GM12878 (cell line): Measurements from ENCODE around the gene UBE3D. TPM values are rescaled to one million over a fixed set of nuclear protein-coding genes. Genes with fewer than 3 reads are reported as not detected.

ENCODE experiments used
- ATAC-seq: fragments of 200-7000 bp; cut with Tn5 transposase; 3 replicates; pipeline ENCODE4 v1.9.1; 2020; ENCODE audit warnings: mild to moderate bottlenecking, moderate library complexity
- BruUV-seq: library from RNA; stranded (reverse); fragments of 400-500 nt; replicated peaks from 2 replicates; lab custom pipeline; 2021; lab: Mats Ljungman, UMichigan
- CTCF ChIA-PET: fragments of 300-600 bp; sonication (Branson Sonifier 250); formaldehyde crosslinking; extraction: SDS; loops from one replicate; lab custom pipeline; 2021; ENCODE audit warnings: inconsistent platforms; lab: Yijun Ruan, JAX
- POLR2A ChIA-PET: fragments of 350-600 bp; formaldehyde crosslinking; extraction: SDS; loops from one replicate; lab custom pipeline; 2021; ENCODE audit warnings: inconsistent platforms; lab: Charles Lee
- RAD21 ChIA-PET: fragments of 300-600 bp; sonication (Branson Sonifier 250); formaldehyde crosslinking; loops from one replicate; lab custom pipeline; 2023; ENCODE audit warnings: antibody characterized with exemption; ENCODE audit not compliant: unreplicated experiment; lab: Charles Lee
- SMC1A ChIA-PET: fragments of 300-600 bp; sonication (Branson Sonifier 250); formaldehyde crosslinking; loops from one replicate; lab custom pipeline; 2023; ENCODE audit not compliant: unreplicated experiment, uncharacterized antibody; lab: Charles Lee
- DNase-seq: peaks from one replicate; pipeline ENCODE4 v3.0.0-alpha.2; 2011; ENCODE audit warnings: low read depth, low spot score
- FAIRE-seq: peaks from 3 replicates; lab custom pipeline; 2011; peaks lifted over from hg19 to GRCh38; lab: Jason Lieb, UNC
- H2AFZ ChIP-seq: 2 replicates; pipeline ENCODE4 v1.6.0; 2011; ENCODE audit warnings: low read depth, low read length, control low read depth; ENCODE audit not compliant: control insufficient read depth
- H3K27ac ChIP-seq: 2 replicates; pipeline ENCODE4 v1.5.1; 2011; ENCODE audit warnings: control low read depth; ENCODE audit not compliant: control insufficient read depth, insufficient read depth
- H3K27me3 ChIP-seq, 2 experiments: replicated peaks in 1 of 2; 2 replicates each; pipeline versions ENCODE4 v1.6.0 to v1.6.1; 2011; ENCODE audit warnings: low read length in 1 of 2; ENCODE audit not compliant: control insufficient read depth in 2 of 2, insufficient read depth in 2 of 2
- H3K36me3 ChIP-seq, 2 experiments: 2 replicates each; pipeline ENCODE4 v1.5.1; 2011; ENCODE audit warnings: low read length in 1 of 2; ENCODE audit not compliant: control insufficient read depth in 2 of 2, insufficient read depth in 2 of 2
- H3K4me1 ChIP-seq: 2 replicates; pipeline ENCODE4 v1.6.1; 2011; ENCODE audit warnings: mild to moderate bottlenecking, low read length, moderate library complexity, mixed read lengths; ENCODE audit not compliant: control insufficient read depth, insufficient read depth
- H3K4me2 ChIP-seq: 2 replicates; pipeline ENCODE4 v1.6.0; 2011; ENCODE audit warnings: control low read depth; ENCODE audit not compliant: control insufficient read depth, insufficient read depth
- H3K4me3 ChIP-seq: fragments of 200-600 bp; sonication (generic); 2 replicates; pipeline ENCODE4 v1.5.1; 2016
- H3K79me2 ChIP-seq: 2 replicates; pipeline ENCODE4 v1.6.0; 2011; ENCODE audit warnings: low read length; ENCODE audit not compliant: control insufficient read depth, insufficient read depth
- H3K9ac ChIP-seq: 2 replicates; pipeline ENCODE4 v1.8.0; 2011; ENCODE audit warnings: low read length, control low read depth, mixed read lengths; ENCODE audit not compliant: control insufficient read depth, insufficient read depth
- H3K9me3 ChIP-seq: replicated peaks from 3 replicates; pipeline ENCODE4 v1.5.1; 2011; ENCODE audit warnings: mild to moderate bottlenecking, low read length; ENCODE audit not compliant: control insufficient read depth, insufficient read depth
- H4K20me1 ChIP-seq: 2 replicates; pipeline ENCODE4 v1.6.0; 2011; ENCODE audit not compliant: control insufficient read depth, insufficient read depth
- CBX5 ChIP-seq: sonication (generic); IDR thresholded peaks from 2 replicates; pipeline ENCODE4 v1.6.1; 2016; ENCODE audit warnings: low read depth, moderate library complexity, mild to moderate bottlenecking, inconsistent platforms
- CHD1 ChIP-seq: IDR thresholded peaks from 2 replicates; pipeline ENCODE4 v1.6.1; 2012; ENCODE audit warnings: low read depth, low read length, improper control_type of control experiment
- HCFC1 ChIP-seq: fragments of 150-350 bp; IDR thresholded peaks from 2 replicates; pipeline ENCODE4 v1.6.1; 2014; ENCODE audit warnings: low read length
- IRF4 ChIP-seq: IDR thresholded peaks from 2 replicates; pipeline ENCODE4 v1.6.1; 2011; ENCODE audit warnings: low read depth, low read length
- KAT2A ChIP-seq: conservative IDR thresholded peaks from 2 replicates; pipeline ENCODE4 v1.6.1; 2011; ENCODE audit warnings: low read depth, low read length; ENCODE audit not compliant: control insufficient read depth
- RBBP5 ChIP-seq: fragments of 200-600 bp; sonication (generic); conservative IDR thresholded peaks from 2 replicates; pipeline ENCODE4 v1.6.1; 2016
- RCOR1 ChIP-seq: conservative IDR thresholded peaks from 2 replicates; pipeline ENCODE4 v1.6.1; 2012; ENCODE audit warnings: low read depth, low read length, improper control_type of control experiment
- RELA ChIP-seq: fragments of 450-650 bp; IDR thresholded peaks from 2 replicates; pipeline ENCODE4 v1.8.0; 2014; ENCODE audit warnings: borderline replicate concordance; ENCODE audit not compliant: partially characterized antibody
- ZNF384 ChIP-seq: IDR thresholded peaks from 2 replicates; pipeline ENCODE4 v1.6.1; 2012; ENCODE audit warnings: low read depth, mild to moderate bottlenecking, low read length, improper control_type of control experiment, borderline replicate concordance
- ZSCAN29 ChIP-seq: fragments of 450-650 bp; IDR thresholded peaks from 2 replicates; pipeline ENCODE4 v1.6.1; 2017; ENCODE audit warnings: mild to moderate bottlenecking, moderate library complexity
- WGBS: methylation state at CpG from one replicate; pipeline ENCODE4 v1.1.6; 2016; ENCODE audit warnings: low lambda C conversion rate; ENCODE audit not compliant: insufficient replicate concordance, insufficient coverage; ENCODE audit errors: missing lambda C conversion rate; 5-methylcytosine and 5-hydroxymethylcytosine counted together
- in situ Hi-C: fragments of 300-500 bp; cut with MboI; formaldehyde crosslinking; loops from 9 replicates; pipeline ENCODE4 v1.14.3; 2018; ENCODE audit warnings: mixed read lengths
- intact Hi-C: fragments of 100-400 bp; cut with micrococcal nuclease; formaldehyde crosslinking; loops from one replicate; pipeline ENCODE4 v1.14.2; 2022; ENCODE audit not compliant: unreplicated experiment
- polyA plus RNA-seq, 11 experiments: library from polyadenylated mRNA; depleted of rRNA in 4 of 11; unstranded in 6 of 11; stranded (reverse) in 5 of 11; fragments of >200 nt; fragmentation: Nextera tagmentation in 4 of 11; fragmentation: Illumina TruSeq in 1 of 11; extraction: Ambion mirVana in 4 of 11; extraction: Trizol in 1 of 11; gene quantifications; 1 replicate in 1 of 11; 2 replicates in 10 of 11; pipeline versions ENCODE4 v1.2.1 to v1.2.3, GENCODE V29; 2011 to 2016; ENCODE audit warnings: inconsistent platforms in 2 of 11, missing spikeins in 2 of 11, low read depth in 1 of 11
- total RNA-seq, 4 experiments: library from RNA; depleted of rRNA in 3 of 4; stranded (reverse); fragments of >200 nt in 3 of 4; fragmentation: Illumina TruSeq in 1 of 4; extraction: Trizol in 1 of 4; gene quantifications; 2 replicates each; pipeline versions ENCODE4 v1.2.1 to v1.2.3, GENCODE V29; 2013 to 2021
- TF ChIP-seq, protein P1 (sequence below): IDR thresholded peaks from 2 replicates; pipeline ENCODE4 v1.6.1; 2012; ENCODE audit warnings: mild to moderate bottlenecking, low read depth, low read length
- TF ChIP-seq, protein P2 (sequence below): IDR thresholded peaks from 2 replicates; pipeline ENCODE4 v1.6.1; 2011; ENCODE audit warnings: borderline replicate concordance, low read depth, mild to moderate bottlenecking, moderate library complexity, low read length; ENCODE audit not compliant: insufficient read depth, poor library complexity, severe bottlenecking

The UBE3D gene
- total and polyA plus RNA-seq, 10 of the 15 experiments (the other 5 are each of a cell fraction or from before 2014, with no cell fraction given): 4.3 to 9.0 (median 7.5) TPM

DNA sequence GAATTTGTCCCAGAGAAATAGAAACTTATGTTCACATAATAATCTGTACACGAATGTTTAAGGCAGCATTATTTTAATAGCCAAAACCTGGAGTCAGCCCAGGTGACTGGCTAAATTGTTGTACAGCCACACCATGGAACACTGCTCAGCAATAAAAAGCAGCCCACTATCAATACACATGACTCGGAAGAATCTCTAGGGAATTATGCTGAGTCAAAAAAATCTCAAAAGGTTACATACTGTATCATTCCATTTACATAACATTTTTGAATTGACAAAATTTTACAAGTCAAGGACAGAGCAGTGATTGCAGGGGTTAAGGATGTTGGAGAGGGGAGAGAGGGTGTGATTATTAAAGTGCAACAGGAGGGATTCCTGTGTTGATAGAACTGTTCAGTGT lies 163.4 kb downstream of the UBE3D start:
- BruUV-seq: no TSS peak
- intact Hi-C loops: no loop called here
- POLR2A ChIA-PET: no interaction called here

DNA sequence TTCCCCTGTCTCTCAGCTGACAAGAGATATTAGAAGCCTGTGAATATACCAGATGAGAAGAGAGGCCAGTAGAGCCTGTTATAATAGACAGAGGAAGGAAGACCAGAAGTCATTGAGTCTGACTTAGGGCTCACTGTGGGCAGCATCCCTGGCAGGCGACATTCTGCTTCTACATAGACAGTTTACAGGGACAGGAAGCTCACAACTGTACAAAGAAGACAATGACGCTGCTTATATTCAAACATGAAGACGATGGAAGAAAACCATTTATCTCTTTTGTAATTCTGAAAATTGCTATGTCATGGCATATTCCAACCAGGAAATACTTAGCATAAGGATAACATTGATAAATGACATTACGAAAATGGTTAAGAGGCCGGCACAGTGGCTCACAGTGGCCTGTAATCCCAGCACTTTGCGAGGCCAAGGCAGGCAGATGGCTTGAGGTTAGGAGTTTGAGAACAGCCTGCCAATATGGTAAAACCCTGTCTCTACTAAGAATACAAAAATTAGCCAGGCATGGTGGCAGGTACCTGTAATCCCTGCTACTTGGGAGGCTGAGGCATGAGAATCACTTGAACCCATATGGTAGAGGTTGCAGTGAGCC lies 170.9 kb downstream of the UBE3D start:
- no TSS peak for BruUV-seq
- intact Hi-C loops: no loop called here
- H3K27me3 ChIP-seq: no peaks in the 10 kb centered on the region
- no peaks in the 10 kb centered on the region for H3K79me2 ChIP-seq
- ChIA-PET POLR2A (no interaction called here), RAD21 (no interaction called here), SMC1A (no interaction called here), CTCF (no interaction called here)
- H3K9me3 ChIP-seq: no peaks in the 10 kb centered on the region
- H3K4me3 ChIP-seq: no peak overlapping the region
- 94% methylated on average over 6 of the region's 6 CpGs for WGBS
- H3K4me1 ChIP-seq: no peaks in the 10 kb centered on the region
- H3K4me2 ChIP-seq: no peak overlapping the region
- ATAC-seq (no peak), DNase-seq (no peak), FAIRE-seq (no peak)
- H3K36me3 ChIP-seq: no peaks in the 10 kb centered on the region
- H2AFZ ChIP-seq: no peak overlapping the region
- no peak overlapping the region for H3K27ac ChIP-seq
- in situ Hi-C loops: no loop called here
- H3K9ac ChIP-seq: no peak overlapping the region
- no peaks in the 10 kb centered on the region for H4K20me1 ChIP-seq
- TF ChIP-seq CBX5: no peak
- TF ChIP-seq CHD1: no peak
- TF ChIP-seq, protein P1, sequence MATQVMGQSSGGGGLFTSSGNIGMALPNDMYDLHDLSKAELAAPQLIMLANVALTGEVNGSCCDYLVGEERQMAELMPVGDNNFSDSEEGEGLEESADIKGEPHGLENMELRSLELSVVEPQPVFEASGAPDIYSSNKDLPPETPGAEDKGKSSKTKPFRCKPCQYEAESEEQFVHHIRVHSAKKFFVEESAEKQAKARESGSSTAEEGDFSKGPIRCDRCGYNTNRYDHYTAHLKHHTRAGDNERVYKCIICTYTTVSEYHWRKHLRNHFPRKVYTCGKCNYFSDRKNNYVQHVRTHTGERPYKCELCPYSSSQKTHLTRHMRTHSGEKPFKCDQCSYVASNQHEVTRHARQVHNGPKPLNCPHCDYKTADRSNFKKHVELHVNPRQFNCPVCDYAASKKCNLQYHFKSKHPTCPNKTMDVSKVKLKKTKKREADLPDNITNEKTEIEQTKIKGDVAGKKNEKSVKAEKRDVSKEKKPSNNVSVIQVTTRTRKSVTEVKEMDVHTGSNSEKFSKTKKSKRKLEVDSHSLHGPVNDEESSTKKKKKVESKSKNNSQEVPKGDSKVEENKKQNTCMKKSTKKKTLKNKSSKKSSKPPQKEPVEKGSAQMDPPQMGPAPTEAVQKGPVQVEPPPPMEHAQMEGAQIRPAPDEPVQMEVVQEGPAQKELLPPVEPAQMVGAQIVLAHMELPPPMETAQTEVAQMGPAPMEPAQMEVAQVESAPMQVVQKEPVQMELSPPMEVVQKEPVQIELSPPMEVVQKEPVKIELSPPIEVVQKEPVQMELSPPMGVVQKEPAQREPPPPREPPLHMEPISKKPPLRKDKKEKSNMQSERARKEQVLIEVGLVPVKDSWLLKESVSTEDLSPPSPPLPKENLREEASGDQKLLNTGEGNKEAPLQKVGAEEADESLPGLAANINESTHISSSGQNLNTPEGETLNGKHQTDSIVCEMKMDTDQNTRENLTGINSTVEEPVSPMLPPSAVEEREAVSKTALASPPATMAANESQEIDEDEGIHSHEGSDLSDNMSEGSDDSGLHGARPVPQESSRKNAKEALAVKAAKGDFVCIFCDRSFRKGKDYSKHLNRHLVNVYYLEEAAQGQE: no peak
- TF ChIP-seq, protein P2, sequence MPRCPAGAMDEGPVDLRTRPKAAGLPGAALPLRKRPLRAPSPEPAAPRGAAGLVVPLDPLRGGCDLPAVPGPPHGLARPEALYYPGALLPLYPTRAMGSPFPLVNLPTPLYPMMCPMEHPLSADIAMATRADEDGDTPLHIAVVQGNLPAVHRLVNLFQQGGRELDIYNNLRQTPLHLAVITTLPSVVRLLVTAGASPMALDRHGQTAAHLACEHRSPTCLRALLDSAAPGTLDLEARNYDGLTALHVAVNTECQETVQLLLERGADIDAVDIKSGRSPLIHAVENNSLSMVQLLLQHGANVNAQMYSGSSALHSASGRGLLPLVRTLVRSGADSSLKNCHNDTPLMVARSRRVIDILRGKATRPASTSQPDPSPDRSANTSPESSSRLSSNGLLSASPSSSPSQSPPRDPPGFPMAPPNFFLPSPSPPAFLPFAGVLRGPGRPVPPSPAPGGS: no peak
- no peak for TF ChIP-seq ZNF384
- TF ChIP-seq RCOR1: no peak
- no peak for TF ChIP-seq IRF4
- TF ChIP-seq ZSCAN29: no peak
- TF ChIP-seq KAT2A: no peak
- TF ChIP-seq RELA: no peak

More for the DNA sequence above, 163.4 kb downstream of the UBE3D start:
- no peak overlapping the region for H3K4me3 ChIP-seq
- no peaks in the 10 kb centered on the region for H3K4me1 ChIP-seq
- DNase-seq (no peak), ATAC-seq (no peak), FAIRE-seq (no peak)
- H3K36me3 ChIP-seq: no peaks in the 10 kb centered on the region
- H3K4me2 ChIP-seq: no peak overlapping the region
- no peaks in the 10 kb centered on the region for H3K9me3 ChIP-seq
- H3K27me3 ChIP-seq: no peaks in the 10 kb centered on the region
- no peaks in the 10 kb centered on the region for H3K79me2 ChIP-seq
- no peak overlapping the region for H3K27ac ChIP-seq
- no peak overlapping the region for H3K9ac ChIP-seq
- no peak for TF ChIP-seq HCFC1
- TF ChIP-seq RBBP5: no peak
- in situ Hi-C loops: no loop called here
- WGBS: 0% methylated on average over 2 of the region's 2 CpGs
- ChIA-PET RAD21 (no interaction called here), CTCF (no interaction called here), SMC1A (interaction anchor here (2.6 kb wide), 1 partner anchor 10 kb away, joined by 7 read pairs; no protein-coding TSS in a partner anchor)
- no peak overlapping the region for H2AFZ ChIP-seq
- no peaks in the 10 kb centered on the region for H4K20me1 ChIP-seq
